Panc1 (cell line): Measurements from ENCODE around the gene RAI14. TPM values are rescaled to one million over a fixed set of nuclear protein-coding genes. Genes with fewer than 3 reads are reported as not detected.

ENCODE experiments used
- ATAC-seq: fragments of 200-7000 bp; cut with Tn5 transposase; 2 replicates; pipeline ENCODE4 v1.9.1; 2020; ENCODE audit warnings: mild to moderate bottlenecking, moderate library complexity
- BruUV-seq: library from RNA; stranded (reverse); fragments of 400-500 nt; replicated peaks from 2 replicates; lab custom pipeline; 2021; lab: Mats Ljungman, UMichigan
- CTCF ChIA-PET: fragments of 300-600 bp; sonication (Branson Sonifier 250); formaldehyde crosslinking; loops from one replicate; lab custom pipeline; 2022; ENCODE audit warnings: antibody characterized with exemption; lab: Charles Lee
- POLR2A ChIA-PET: fragments of 300-600 bp; sonication (Branson Sonifier 250); formaldehyde crosslinking; loops from one replicate; lab custom pipeline; 2022; ENCODE audit warnings: antibody characterized with exemption; lab: Charles Lee
- DNase-seq: peaks from one replicate; pipeline ENCODE4 v3.0.0-alpha.2; 2010; ENCODE audit warnings: low read depth, low spot score
- H3K27ac ChIP-seq: 2 replicates; pipeline ENCODE4 v1.5.1; 2011; ENCODE audit warnings: mild to moderate bottlenecking, low read length, inconsistent platforms
- H3K27me3 ChIP-seq: fragments of 200-500 bp; sonication (Bioruptor generic); 2 replicates; pipeline ENCODE4 v1.6.0; 2014; ENCODE audit warnings: low read length, inconsistent platforms; ENCODE audit not compliant: control insufficient read depth, insufficient read depth
- H3K36me3 ChIP-seq: fragments of 200-500 bp; sonication (Bioruptor generic); 2 replicates; pipeline ENCODE4 v1.5.1; 2014; ENCODE audit warnings: inconsistent platforms, mild to moderate bottlenecking, low read length, moderate library complexity; ENCODE audit not compliant: control insufficient read depth, insufficient read depth
- H3K4me1 ChIP-seq: 2 replicates; pipeline ENCODE4 v1.5.1; 2011; ENCODE audit warnings: inconsistent platforms, mild to moderate bottlenecking, low read length, moderate library complexity; ENCODE audit not compliant: control insufficient read depth, insufficient read depth
- H3K4me3 ChIP-seq, 2 experiments: 2 replicates each; pipeline ENCODE4 v1.5.1; 2011 to 2012; ENCODE audit warnings: low read depth in 2 of 2, low read length in 2 of 2, mild to moderate bottlenecking in 2 of 2, inconsistent platforms in 1 of 2, moderate library complexity in 1 of 2
- H3K9me3 ChIP-seq: fragments of 200-500 bp; sonication (Bioruptor generic); 2 replicates; pipeline ENCODE4 v1.5.1; 2014; ENCODE audit warnings: low read depth, mild to moderate bottlenecking, inconsistent platforms, low read length, moderate library complexity; ENCODE audit not compliant: control insufficient read depth, insufficient read depth
- CTCF ChIP-seq: fragments of 450-650 bp; IDR thresholded peaks from 2 replicates; pipeline ENCODE4 v1.5.1; 2017; ENCODE audit warnings: mild to moderate bottlenecking
- POLR2AphosphoS5 ChIP-seq: IDR thresholded peaks from 2 replicates; pipeline ENCODE4 v1.6.1; 2012; ENCODE audit warnings: mild to moderate bottlenecking, low read depth, low read length, moderate library complexity
- SIN3A ChIP-seq: IDR thresholded peaks from 2 replicates; pipeline ENCODE4 v1.6.1; 2012; ENCODE audit warnings: low read depth, mild to moderate bottlenecking, low read length, moderate library complexity, borderline replicate concordance; ENCODE audit not compliant: insufficient read depth
- TCF7L2 ChIP-seq: IDR thresholded peaks from 2 replicates; pipeline ENCODE4 v1.6.1; 2011; ENCODE audit warnings: mild to moderate bottlenecking, low read depth, low read length, inconsistent platforms
- in situ Hi-C: cut with HindIII; loops from 2 replicates; pipeline ENCODE4 v1.10.0; 2016; ENCODE audit warnings: low sequenced_read_pairs, low pct_unique_long_range_greater_than_20kb
- intact Hi-C: fragments of 100-400 bp; cut with micrococcal nuclease; formaldehyde crosslinking; loops from one replicate; pipeline ENCODE4 v1.10.0; 2022; ENCODE audit not compliant: unreplicated experiment
- total RNA-seq: library from RNA; stranded (reverse); gene quantifications from one replicate; pipeline ENCODE4 v1.2.1, GENCODE V29; 2021; ENCODE audit not compliant: unreplicated experiment
- TF ChIP-seq, protein P1 (sequence below), 2 experiments: IDR thresholded peaks; 2 replicates each; pipeline ENCODE4 v1.6.1; 2011 to 2012; ENCODE audit warnings: low read depth in 2 of 2, control low read depth in 1 of 2, low read length in 1 of 2, mild to moderate bottlenecking in 1 of 2, moderate library complexity in 1 of 2; ENCODE audit not compliant: insufficient read depth in 1 of 2

Gene RAI14
- total RNA-seq, 1 experiment from 2014 or later = 18.5 TPM

DNA sequence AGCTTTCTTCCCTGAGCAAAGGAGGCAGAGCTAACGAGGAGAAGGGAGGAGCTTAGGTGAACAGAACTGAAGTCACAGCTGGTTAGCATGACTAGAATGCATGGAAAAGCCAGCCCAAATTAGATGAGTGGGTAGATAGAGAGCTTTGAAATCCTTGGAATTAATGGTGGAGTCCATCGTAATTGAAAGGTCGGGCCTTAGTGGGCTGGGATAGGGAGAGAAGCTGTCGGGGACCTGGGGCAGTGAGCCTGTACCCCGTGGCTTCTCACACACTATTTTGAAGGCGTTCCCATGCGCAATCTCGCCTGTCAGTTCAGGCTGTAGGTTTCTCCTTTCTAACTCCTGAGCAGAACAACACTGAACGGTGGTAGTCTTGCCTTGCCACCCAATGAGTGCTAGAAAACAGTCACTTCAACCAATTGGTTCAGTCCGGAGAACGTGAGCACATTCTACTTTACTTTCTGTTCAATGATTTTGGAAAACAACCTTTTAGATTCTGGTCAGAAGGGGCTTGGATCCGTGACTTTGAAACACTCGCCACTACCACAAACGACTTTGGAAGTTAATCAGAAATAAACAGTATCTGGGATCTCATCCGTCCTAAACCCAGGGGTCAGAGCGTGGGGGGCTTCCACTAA lies 655 bp upstream of the RAI14 start:
- Histone ChIP-seq H3K27me3 (peaks cover 25% of the 10 kb centered on the region), H3K36me3 (no peaks in the 10 kb centered on the region; the same call in 1 of the 2 replicates), H3K27ac (no peak overlapping the region), H3K9me3 (no peaks in the 10 kb centered on the region), H3K4me3 (peak overlapping the region; percentile 56 to 76), H3K4me1 (peaks cover 8% of the 10 kb centered on the region; the same call in 1 of the 2 replicates)
- ATAC-seq (peak; percentile 76), DNase-seq (peak; percentile 48)
- TF ChIP-seq TCF7L2 = no peak
- TF ChIP-seq, protein P1, sequence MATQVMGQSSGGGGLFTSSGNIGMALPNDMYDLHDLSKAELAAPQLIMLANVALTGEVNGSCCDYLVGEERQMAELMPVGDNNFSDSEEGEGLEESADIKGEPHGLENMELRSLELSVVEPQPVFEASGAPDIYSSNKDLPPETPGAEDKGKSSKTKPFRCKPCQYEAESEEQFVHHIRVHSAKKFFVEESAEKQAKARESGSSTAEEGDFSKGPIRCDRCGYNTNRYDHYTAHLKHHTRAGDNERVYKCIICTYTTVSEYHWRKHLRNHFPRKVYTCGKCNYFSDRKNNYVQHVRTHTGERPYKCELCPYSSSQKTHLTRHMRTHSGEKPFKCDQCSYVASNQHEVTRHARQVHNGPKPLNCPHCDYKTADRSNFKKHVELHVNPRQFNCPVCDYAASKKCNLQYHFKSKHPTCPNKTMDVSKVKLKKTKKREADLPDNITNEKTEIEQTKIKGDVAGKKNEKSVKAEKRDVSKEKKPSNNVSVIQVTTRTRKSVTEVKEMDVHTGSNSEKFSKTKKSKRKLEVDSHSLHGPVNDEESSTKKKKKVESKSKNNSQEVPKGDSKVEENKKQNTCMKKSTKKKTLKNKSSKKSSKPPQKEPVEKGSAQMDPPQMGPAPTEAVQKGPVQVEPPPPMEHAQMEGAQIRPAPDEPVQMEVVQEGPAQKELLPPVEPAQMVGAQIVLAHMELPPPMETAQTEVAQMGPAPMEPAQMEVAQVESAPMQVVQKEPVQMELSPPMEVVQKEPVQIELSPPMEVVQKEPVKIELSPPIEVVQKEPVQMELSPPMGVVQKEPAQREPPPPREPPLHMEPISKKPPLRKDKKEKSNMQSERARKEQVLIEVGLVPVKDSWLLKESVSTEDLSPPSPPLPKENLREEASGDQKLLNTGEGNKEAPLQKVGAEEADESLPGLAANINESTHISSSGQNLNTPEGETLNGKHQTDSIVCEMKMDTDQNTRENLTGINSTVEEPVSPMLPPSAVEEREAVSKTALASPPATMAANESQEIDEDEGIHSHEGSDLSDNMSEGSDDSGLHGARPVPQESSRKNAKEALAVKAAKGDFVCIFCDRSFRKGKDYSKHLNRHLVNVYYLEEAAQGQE (IDR thresholded peaks at IDR 0.05; ENCODE audit: insufficient read depth in 1 of 2, low read depth in 2 of 2, low read length in 1 of 2) = no peak
- no peak for TF ChIP-seq POLR2AphosphoS5
- TF ChIP-seq CTCF = no peak
- ChIA-PET POLR2A (no interaction called here), CTCF (no interaction called here)
- intact Hi-C loops = loop anchor here (10.0 kb wide), 1 partner anchor 239 kb away; no protein-coding TSS in a partner anchor
- BruUV-seq = no TSS peak
- in situ Hi-C loops = no loop called here

DNA sequence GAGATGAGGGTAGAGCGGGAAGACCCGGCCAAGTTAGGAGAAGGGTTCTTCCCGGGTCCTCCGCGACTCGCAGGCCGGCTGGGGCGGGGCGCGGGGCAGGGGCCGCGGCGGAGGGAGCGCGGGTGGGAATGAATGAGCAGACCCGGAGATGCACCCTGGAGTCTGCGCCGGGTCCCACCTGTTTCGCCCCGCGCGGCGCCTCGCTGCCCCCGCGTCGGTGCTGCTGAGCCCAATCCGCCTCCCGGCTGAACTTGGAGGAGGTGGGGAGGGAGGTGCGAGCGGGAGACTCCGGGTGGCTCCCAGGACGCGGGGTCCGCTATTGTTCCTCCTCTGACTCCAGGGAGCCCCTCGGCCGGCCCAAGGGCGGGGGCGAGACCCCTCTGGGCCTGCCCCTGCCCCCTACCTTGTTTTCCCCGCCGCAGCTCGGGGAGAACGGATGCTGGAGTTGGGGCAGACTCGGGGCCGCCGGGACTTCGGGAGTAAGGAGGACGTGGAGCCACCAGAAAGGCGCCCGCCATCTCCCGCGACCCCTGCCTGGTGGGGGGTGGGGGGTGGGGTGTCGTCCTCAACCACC lies 659 bp downstream of the RAI14 start:
- ChIA-PET POLR2A (no interaction called here), CTCF (no interaction called here)
- Histone ChIP-seq H3K36me3 (no peaks in the 10 kb centered on the region; the same call in 1 of the 2 replicates), H3K27me3 (peaks cover 19% of the 10 kb centered on the region), H3K4me3 (peak overlapping the region; percentile 56 to 76), H3K9me3 (no peaks in the 10 kb centered on the region), H3K4me1 (peaks cover 8% of the 10 kb centered on the region; the same call in 1 of the 2 replicates), H3K27ac (no peak overlapping the region)
- in situ Hi-C loops (no loop called here), intact Hi-C loops (loop anchor here (10.0 kb wide), 1 partner anchor 238 kb away; no protein-coding TSS in a partner anchor)
- ATAC-seq (peak; percentile 29), DNase-seq (no peak)
- TF ChIP-seq, protein P1 (IDR thresholded peaks at IDR 0.05; ENCODE audit: insufficient read depth in 1 of 2, low read depth in 2 of 2, low read length in 1 of 2) = no peak
- TF ChIP-seq TCF7L2 (no peak), SIN3A (0 out of 2 replicates have a peak, but pooled peaks have one; percentile 14), CTCF (no peak), POLR2AphosphoS5 (no peak)
- BruUV-seq = no TSS peak
